Prostate gland (tissue), 2 donors: ENCODE results near the gene RAET1L. TPM values are rescaled to one million over a fixed set of nuclear protein-coding genes. Genes with fewer than 3 reads are reported as not detected.

Source experiments
- DNase-seq: peaks from one replicate; pipeline ENCODE4 v3.0.0-alpha.2; 2019; ENCODE audit warnings: low spot score
- H3K27ac ChIP-seq, 2 donors: fragments of 200-600 bp; sonication (generic); 2 replicates each; pipeline ENCODE4 v1.5.1; 2017 to 2019
- H3K27me3 ChIP-seq: fragments of 200-600 bp; sonication (generic); replicated peaks from 2 replicates; pipeline ENCODE4 v1.5.1; 2019; ENCODE audit not compliant: insufficient read depth
- H3K36me3 ChIP-seq, 2 donors: fragments of 200-600 bp; sonication (generic); 1 replicate in 1 of 2; 2 replicates in 1 of 2; pipeline versions ENCODE4 v1.5.1 to v1.8.1; 2017 to 2019
- H3K4me1 ChIP-seq: fragments of 200-600 bp; sonication (generic); replicated peaks from 2 replicates; pipeline ENCODE4 v1.5.1; 2019
- H3K4me3 ChIP-seq, 2 donors: fragments of 200-600 bp; sonication (generic); 2 replicates each; pipeline ENCODE4 v1.5.1; 2017 to 2019
- H3K9me3 ChIP-seq: fragments of 200-600 bp; sonication (generic); 2 replicates; pipeline ENCODE4 v1.5.1; 2017
- POLR2A ChIP-seq: fragments of 450-650 bp; IDR thresholded peaks from one replicate; pipeline ENCODE4 v1.6.1; 2016; ENCODE audit warnings: antibody characterized with exemption, mild to moderate bottlenecking
- POLR2AphosphoS5 ChIP-seq: sonication (generic); formaldehyde crosslinking; IDR thresholded peaks from one replicate; pipeline ENCODE4 v1.6.1; 2017; ENCODE audit warnings: antibody characterized with exemption
- WGBS: methylation state at CpG from one replicate; pipeline ENCODE4 v1.1.5; 2018; 5-methylcytosine and 5-hydroxymethylcytosine counted together
- intact Hi-C: fragments of 100-400 bp; cut with DNase I; formaldehyde crosslinking; loops from one replicate; pipeline ENCODE4 v1.14.2; 2022
- total RNA-seq, 2 donors: library from RNA; depleted of rRNA; stranded (reverse); fragments of >200 nt; gene quantifications; one replicate each; pipeline ENCODE4 v1.1.0, GENCODE V29; 2016
- TF ChIP-seq, protein P1 (sequence below), 4 experiments: fragments of 200-600 bp in 2 of 4; fragments of 450-650 bp in 2 of 4; sonication (generic) in 2 of 4; IDR thresholded peaks; 1 replicate in 3 of 4; 2 replicates in 1 of 4; pipeline ENCODE4 v1.5.1; 2016 to 2019; ENCODE audit warnings: antibody characterized with exemption in 4 of 4, mild to moderate bottlenecking in 2 of 4, moderate library complexity in 2 of 4

The RAET1L gene
- total RNA-seq, 2 donors from 2014 or later: not detected

DNA sequence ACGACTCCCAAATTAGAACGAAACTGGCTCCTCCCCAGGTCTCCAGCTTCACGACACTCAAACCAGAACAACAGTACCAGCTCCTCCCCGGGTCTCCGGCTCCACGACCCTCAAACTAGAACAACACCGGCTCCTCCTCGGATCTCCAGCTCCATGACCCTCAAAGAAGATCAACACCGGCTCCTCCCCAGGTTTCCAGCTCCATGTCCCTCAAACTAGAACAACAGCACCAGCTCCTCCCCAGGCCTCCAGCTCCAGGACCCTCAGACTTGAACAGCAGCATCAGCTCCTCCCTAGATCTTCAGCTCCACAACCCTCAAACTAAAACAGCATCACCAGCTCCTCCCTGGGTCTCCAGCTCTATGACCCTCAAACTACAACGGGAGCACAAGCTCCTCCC is 29.8 kb upstream of the RAET1L start:
- no peak for TF ChIP-seq POLR2AphosphoS5
- TF ChIP-seq POLR2A: no peak
- TF ChIP-seq, protein P1, sequence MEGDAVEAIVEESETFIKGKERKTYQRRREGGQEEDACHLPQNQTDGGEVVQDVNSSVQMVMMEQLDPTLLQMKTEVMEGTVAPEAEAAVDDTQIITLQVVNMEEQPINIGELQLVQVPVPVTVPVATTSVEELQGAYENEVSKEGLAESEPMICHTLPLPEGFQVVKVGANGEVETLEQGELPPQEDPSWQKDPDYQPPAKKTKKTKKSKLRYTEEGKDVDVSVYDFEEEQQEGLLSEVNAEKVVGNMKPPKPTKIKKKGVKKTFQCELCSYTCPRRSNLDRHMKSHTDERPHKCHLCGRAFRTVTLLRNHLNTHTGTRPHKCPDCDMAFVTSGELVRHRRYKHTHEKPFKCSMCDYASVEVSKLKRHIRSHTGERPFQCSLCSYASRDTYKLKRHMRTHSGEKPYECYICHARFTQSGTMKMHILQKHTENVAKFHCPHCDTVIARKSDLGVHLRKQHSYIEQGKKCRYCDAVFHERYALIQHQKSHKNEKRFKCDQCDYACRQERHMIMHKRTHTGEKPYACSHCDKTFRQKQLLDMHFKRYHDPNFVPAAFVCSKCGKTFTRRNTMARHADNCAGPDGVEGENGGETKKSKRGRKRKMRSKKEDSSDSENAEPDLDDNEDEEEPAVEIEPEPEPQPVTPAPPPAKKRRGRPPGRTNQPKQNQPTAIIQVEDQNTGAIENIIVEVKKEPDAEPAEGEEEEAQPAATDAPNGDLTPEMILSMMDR (IDR thresholded peaks at IDR 0.05): no peak
- H3K9me3 ChIP-seq: no peaks in the 10 kb centered on the region
- DNase-seq: no peak
- no peaks in the 10 kb centered on the region for H3K36me3 ChIP-seq
- no peak overlapping the region for H3K4me3 ChIP-seq
- WGBS: 87% methylated on average over 10 of the region's 10 CpGs
- H3K27me3 ChIP-seq: peaks cover 4% of the 10 kb centered on the region
- H3K27ac ChIP-seq: no peak overlapping the region
- H3K4me1 ChIP-seq: no peaks in the 10 kb centered on the region
- intact Hi-C loops: no loop called here

DNA sequence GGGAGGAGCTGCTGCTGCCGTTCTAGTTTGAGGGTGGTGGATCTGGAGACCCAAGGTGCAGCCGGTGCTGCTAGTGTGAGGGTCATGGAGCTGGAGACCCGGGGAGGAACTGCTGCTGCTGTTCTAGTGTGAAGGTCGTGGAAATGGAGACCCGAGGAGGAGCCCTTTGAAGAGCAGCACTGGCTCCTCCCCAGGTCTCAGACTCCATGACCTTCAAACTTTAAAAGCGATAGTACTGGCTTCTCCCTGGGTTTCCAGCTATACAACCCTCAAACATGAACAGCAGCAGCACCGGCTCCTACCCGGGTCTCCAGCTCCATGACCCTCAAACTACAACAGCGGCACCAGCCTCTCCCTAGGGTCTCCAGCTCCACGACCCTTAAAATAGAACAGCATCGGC is 28.1 kb upstream of the RAET1L start:
- TF ChIP-seq POLR2AphosphoS5: no peak
- TF ChIP-seq, protein P1 (IDR thresholded peaks at IDR 0.05): no peak
- TF ChIP-seq POLR2A: no peak
- Histone ChIP-seq H3K4me1 (no peaks in the 10 kb centered on the region), H3K9me3 (no peaks in the 10 kb centered on the region), H3K4me3 (no peak overlapping the region), H3K27me3 (peaks cover 4% of the 10 kb centered on the region), H3K27ac (no peak overlapping the region), H3K36me3 (no peaks in the 10 kb centered on the region)
- intact Hi-C loops: no loop called here
- DNase-seq: no peak
- 89% methylated on average over 11 of the region's 11 CpGs for WGBS

DNA sequence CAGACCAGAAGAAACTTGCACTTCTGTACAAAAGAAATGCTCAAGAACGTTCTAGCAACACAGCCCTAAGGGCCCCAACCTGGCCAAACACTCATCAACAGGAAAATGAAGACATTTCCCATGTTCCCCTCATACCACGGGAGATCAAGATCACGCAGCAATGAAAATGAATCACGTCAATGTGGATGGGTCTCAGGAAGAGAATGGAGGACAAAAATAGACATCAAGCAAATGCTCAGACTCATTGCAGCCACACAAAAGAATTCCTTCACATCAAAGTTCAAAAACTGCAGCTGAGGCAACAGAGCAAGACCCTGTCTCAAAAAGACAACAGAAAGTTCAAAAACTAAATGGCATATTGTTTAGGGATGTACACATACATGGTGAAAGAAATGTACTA is 25.5 kb upstream of the RAET1L start:
- no peak for DNase-seq
- Histone ChIP-seq H3K27me3 (peaks cover 4% of the 10 kb centered on the region), H3K4me1 (no peaks in the 10 kb centered on the region), H3K4me3 (no peak overlapping the region), H3K9me3 (no peaks in the 10 kb centered on the region), H3K36me3 (no peaks in the 10 kb centered on the region), H3K27ac (no peak overlapping the region)
- TF ChIP-seq POLR2A (no peak), POLR2AphosphoS5 (no peak)
- TF ChIP-seq, protein P1 (IDR thresholded peaks at IDR 0.05): no peak
- WGBS: 65% methylated on average over 4 of the region's 4 CpGs
- intact Hi-C loops: no loop called here

DNA sequence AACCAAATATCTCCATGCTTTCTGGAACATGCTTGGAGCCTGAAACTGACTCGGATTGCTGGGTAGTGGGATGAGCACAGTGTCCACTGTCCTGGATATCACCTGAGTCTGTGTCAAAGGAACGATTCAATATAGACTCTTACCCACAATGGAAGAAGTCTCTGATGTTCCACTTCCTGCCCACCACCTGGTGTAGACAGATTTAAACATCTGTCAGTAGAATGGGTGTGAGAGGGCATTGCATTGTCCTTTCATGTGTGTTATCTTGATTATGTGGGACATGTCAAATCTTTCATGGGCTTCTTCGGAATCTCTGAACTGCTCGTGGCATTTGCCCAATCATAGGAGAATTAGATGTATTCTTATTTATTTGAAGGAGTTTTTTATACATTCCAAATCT is 22.8 kb upstream of the RAET1L start:
- WGBS: 60% methylated on average over 4 of the region's 4 CpGs
- intact Hi-C loops: no loop called here
- Histone ChIP-seq H3K36me3 (no peaks in the 10 kb centered on the region), H3K27ac (no peak overlapping the region), H3K9me3 (no peaks in the 10 kb centered on the region), H3K27me3 (no peaks in the 10 kb centered on the region), H3K4me3 (no peak overlapping the region), H3K4me1 (no peaks in the 10 kb centered on the region)
- TF ChIP-seq POLR2AphosphoS5: no peak
- TF ChIP-seq, protein P1 (IDR thresholded peaks at IDR 0.05): no peak
- TF ChIP-seq POLR2A: no peak
- DNase-seq: no peak

DNA sequence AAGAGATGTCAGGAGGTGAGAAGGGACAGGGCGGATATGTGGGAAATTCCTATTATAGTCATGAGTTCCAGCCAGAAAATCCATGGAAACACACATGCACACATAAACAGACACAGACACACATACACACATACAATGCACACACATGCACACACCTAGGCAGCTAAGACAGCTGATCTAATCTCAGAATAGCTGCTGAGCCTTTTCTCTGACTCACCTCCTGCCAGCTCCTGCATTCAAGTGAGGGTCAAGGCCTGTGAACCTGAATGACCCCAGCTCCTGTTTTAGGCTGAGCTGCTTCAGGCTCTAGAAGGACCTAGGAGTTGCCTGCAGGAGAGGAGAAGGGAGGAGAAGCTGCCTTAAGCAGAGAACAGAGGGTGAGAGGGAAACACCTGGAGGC is 21.6 kb upstream of the RAET1L start:
- H3K4me1 ChIP-seq: no peaks in the 10 kb centered on the region
- 88% methylated on average over 1 of the region's 1 CpG for WGBS
- intact Hi-C loops: no loop called here
- H3K27me3 ChIP-seq: no peaks in the 10 kb centered on the region
- H3K36me3 ChIP-seq: no peaks in the 10 kb centered on the region
- no peak for DNase-seq
- no peak overlapping the region for H3K4me3 ChIP-seq
- H3K9me3 ChIP-seq: no peaks in the 10 kb centered on the region
- no peak overlapping the region for H3K27ac ChIP-seq
- TF ChIP-seq POLR2AphosphoS5 (no peak), POLR2A (no peak)
- TF ChIP-seq, protein P1 (IDR thresholded peaks at IDR 0.05): no peak
